NCI-H187 treated with DMSO at 0.1 percent for 48 hours (cell line): ENCODE results near the gene ARHGAP22.

Source experiments
- DNase-seq: peaks from one replicate; lab custom pipeline; 2025; lab: John Stamatoyannopoulos, UW

Gene ARHGAP22

DNA sequence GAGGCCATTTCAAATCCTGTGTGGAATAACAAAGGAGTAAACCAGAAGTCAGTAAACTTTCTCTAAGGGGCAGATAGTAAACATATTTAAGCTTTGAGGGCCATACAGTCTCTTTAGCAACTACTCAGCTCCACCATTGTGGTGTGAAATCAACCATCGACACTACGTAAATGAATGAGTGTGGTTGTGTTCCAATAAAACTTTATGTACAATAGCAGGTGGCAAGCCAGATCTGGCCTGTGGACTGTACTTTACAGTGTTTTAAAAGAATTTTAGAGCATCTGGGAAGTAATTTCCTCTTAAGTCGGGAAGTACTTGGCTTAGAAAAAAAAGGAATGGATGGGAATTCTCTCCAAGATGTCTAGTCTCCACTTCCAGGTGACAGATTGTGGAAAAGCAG, 71.3 kb downstream of the ARHGAP22 start:
- DNase-seq: no peak

- DNase-seq: no peak
These were observed 73.4 kb downstream of the ARHGAP22 start for GRCh38 chr10:48531486-48531885.

DNA sequence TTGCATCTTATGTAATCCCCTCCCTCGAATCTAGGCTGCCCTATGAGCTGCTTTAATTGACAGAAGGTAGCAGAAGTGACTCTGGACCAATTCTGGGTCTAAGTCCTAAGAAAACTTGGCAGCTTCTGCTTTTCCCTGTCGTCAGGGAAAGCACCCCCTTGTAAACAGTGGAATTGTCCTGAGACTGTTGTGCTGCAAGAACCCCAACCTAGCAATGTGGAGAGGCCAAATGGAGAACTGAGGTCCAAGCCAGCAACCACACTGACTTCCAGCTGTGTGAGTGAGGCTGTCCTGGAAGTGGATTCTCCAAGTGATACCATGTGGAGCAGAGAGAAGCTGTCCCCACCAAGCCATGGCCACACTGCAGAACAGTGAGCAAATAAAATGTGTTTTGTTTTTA, 75.5 kb downstream of the ARHGAP22 start:
- no peak for DNase-seq

DNA sequence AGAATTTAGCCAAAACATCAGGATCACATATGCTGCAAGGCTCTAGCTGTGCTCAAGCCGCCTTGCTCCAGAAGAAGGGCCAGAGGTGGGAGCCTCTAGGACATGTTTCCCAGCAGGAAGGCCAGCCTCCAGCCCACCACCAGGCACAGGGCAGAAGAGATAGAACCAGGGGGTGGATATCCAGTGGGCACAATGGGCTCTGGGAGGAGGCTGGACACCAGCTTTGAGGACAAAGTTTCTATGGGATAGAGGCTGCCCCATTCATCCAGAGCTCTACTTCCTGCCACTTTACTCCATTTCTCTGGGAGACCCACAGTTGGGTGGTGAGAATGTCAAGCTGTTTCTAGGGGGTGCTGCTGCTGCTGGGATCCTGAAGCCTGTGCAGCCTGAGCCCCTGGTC, 77.1 kb downstream of the ARHGAP22 start:
- no peak for DNase-seq

DNA sequence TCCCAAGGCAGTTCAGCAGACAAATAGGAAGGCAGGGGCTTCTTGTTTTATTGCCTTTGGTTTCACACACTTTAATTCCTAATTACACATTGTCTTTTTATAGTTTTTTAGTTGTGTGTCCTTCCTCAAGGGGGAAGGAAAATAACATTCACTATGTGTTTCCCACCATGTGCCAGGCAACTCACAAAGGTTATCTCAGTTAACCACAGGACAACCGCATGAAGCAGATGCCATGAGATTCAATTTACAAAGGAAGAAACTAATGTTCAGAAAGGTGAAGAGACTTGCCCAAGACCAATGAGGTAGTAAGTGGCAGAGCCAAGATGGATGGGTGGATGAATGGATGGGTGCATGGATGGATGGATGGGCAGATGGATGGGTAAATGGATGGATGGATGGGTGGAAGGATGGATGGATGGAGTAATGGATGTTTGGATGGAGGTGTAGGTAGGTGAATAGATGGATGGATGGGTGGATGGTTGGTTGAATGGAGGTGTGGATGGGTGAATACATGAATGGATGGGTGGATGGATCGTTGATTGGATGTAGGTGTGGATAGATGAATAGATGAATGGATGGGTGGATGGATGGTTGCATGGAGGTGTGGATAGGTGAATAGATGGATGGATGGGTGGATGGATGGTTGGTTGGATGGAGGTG, 77.9 kb downstream of the ARHGAP22 start:
- DNase-seq: no peak

DNA sequence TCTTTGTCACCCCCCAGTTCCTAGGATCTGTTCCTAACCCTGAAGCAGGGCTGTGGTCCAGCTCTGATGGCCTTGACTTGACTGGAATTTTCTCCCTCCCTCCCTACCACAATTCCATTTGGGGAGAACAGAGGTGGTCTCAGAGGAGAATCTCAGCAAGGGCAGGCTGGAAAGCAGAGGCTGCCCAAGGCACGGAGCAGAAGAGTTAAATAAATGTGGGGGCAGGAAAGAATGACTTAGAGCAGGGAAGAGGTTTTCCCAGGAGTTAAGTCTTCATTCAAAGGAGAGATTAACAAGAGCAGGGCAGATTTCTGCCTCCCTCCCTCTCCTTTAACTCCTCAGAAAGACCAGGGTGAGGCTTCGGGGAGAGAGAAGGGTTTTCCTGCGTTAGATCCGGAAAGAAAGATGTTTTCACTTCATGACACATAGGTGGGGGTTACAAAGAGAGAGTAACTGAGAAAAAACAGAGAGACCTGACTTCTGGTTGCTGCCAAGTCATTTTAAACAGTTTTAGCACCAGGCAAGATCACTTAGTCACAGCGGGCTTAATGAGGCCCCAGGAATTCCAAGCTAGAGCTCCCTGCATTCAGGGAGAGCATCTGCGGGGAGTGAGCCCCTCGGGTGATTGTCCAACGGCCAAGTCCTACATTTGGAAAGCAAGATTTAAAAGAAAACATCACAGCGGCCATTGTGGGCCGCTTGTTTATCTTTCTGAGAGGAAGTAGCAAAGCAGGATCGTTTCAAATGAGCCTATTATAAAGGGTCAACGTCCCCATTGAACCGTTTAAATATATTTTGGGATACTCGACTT, 78.7 kb downstream of the ARHGAP22 start:
- DNase-seq: no peak

GRCh38 chr10:48525113-48525512, 79.8 kb downstream of the ARHGAP22 start:
- no peak for DNase-seq

DNA sequence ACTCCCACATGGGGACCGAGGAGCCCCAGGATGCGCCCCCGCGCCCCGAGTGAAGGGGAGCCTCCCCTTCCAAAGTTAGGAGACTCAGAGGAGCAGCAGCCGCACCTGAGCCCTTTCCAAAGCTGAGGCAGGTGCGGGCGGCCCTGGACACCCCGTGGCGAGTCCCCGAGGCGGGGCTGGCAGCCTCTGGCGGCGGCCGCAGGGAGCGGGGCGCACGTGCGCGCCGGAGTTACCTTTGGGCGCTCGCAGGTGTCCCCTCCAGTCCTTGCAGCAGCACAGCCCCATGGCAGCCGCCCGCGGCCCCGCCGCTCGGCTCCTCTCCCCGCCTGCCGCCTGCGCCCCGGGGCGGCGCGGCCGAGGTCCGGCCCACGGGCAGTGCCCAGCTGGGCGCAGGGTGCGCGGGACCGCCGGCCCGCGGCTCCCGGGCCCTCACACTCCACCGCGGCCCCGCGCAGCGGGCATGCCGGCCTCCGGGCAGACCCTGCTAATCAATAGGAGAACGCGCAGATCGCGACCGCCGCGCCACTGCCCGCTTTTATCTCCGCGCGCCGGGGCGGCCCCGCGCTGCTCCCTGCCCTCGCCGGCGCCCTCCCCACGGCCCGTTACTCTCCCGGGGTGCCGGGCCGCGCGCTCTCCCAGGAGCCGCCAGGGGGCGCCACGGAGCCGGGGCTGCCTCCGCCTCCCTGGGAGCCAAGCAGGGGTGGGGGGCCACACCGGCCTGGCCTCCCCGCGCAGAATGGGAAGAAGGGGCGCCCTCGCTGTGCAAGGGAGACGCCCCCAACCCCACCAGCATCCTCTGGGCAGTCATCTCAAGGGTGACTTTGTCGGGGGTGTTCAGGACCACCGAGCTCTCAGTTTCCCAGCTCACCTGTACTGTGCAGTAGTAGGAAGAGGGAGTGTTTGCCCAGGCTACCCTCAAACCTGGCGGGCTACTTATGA, 80.8 kb downstream of the ARHGAP22 start:
- DNase-seq: no peak

DNA sequence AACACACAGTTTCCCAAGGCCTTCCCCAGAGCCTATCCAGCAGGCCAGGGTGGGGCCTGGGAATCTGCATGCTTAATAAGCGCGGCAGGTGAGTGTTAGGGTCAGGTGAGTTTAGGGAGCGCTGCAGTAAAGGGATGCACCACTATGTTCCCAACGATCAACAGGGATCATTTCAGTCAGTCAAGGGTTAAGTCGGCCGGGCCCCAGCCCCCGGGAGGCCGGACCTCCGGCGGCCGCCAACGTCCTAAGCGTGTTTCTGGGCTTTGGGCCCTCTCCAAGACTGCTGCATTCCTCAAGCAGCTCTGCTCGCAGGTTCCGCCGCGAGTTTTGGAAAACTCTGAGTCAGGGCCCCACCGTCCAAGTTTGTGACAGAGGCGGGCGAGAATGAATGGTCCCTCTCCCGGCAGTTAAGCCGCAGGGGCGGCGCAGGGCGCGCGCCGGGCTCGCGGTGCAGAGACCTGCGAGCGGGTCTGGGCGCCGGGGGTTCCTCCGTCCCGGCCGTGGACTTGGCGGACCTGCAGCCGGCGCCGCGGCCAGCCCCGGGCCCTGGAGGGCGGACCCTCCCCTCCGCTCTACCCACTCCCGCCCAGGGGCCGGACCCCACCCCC, 81.6 kb downstream of the ARHGAP22 start:
- DNase-seq: no peak

GRCh38 chr10:48522011-48522765, 82.7 kb downstream of the ARHGAP22 start:
- DNase-seq: no peak

GRCh38 chr10:48520594-48520993, 84.3 kb downstream of the ARHGAP22 start:
- DNase-seq: no peak

DNA sequence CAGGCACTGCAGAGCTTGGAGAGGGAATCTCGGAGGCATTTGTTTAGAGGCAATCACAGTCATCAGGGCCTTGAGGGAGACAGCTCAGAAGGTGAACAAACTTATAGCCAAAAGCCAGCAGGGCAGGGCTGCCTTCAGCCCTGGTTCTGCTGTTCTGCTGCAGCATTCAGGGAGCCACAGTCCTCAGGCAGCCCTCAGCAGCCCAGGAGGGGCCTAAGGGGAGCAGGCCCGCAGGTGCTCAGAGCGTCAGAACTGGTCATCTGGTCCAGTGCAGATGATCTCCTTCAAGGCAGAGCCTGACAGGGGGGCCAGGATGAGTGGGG, 84.7 kb downstream of the ARHGAP22 start:
- DNase-seq: no peak

DNA sequence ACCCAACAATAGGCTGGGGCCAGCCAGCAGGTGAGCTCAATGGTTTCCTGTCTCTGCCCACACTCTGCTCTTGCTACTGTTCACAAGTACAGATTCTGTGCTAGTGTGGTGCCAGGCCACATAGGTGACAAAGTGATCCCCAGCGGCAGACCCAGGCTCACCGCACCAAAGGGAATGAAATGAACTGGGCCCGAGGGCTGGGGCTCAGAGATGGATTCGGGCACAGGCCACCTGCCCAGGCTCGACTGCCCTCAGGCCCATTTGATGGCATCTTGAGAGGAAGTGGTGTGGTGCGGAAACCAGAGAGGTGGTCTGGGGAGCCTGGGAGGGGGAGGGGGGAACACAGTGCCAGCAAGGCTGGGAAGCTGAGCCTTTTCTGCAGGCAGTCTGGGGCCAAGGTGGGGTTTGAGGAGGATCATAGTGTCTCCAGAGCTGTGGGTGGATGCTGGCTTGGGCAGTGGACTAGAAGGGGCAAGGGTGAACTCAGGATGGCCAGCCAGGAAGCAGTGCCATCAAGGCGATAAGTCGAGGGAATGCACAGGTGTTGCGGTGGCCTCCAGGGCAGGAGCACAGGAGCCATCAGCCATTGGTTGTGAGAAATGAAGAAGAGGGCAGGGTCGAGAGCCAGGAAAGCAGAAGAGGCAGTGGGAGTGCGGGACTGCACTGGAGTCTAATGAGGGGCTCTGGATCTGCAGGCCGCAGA, 85.2 kb downstream of the ARHGAP22 start:
- DNase-seq: no peak

- no peak for DNase-seq
These were observed 85.9 kb downstream of the ARHGAP22 start for GRCh38 chr10:48518986-48519385.

DNA sequence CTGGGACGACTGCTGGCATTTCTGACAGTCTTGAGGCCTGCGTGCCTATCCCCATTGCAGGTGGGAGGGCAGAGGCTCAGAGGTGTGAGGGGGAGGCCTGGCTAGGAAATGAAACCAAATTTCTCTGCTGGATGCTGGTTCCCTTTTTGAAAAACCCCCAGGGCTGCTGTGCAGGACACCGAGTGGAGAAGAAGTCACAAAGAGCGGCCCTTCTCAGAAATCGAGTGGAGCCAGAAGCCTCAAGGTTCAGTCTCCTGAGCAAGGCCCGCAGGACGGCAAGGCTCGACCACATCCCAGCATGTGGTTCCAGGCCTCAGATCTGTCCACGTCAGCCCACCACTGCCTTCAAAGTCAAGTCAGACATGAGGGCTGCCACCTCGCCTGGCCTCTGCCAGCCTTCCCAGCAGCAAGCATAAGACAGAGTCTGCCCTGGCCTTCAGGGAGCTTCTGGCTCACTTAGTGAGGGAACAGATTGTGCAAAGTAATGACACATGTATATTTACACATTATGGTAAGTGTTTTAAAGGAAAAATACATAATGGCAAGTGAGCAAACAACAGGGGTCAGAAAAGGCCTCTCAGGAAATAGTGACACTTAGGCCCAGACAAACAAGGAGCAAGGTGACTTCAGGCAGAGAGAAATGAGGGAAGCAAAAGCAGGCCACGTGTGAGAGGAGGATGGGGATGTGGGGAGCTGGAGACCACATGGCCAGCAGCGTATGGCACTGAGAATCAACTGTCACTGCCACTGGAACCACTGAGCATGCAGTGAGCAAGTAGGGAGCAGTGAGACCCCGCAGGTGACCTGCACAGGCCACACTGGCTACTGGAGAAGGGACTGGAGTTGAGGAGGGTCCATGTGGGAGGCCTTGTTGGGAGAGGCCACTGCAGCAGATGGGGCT, 86.7 kb downstream of the ARHGAP22 start:
- no peak for DNase-seq

DNA sequence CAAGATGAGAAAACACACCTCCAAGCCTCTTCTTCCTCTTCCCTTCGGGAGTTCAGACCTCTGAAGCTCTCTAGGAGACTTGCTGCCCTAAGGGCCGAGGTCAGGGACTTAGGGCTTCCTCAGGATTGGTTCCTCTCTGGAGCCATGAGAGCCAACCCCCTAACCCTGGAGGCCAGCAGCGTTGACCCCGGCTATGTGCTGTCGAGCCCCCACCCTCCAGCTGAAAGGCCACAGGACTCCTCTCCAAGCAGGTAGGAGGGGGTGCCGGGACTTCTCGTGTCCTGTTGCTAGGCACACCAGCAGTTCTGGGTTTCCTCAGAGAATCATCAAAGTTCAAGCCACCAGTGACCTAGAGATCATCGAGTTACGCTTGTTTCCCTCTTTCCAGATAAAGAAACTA, 87.4 kb downstream of the ARHGAP22 start:
- DNase-seq: no peak

DNA sequence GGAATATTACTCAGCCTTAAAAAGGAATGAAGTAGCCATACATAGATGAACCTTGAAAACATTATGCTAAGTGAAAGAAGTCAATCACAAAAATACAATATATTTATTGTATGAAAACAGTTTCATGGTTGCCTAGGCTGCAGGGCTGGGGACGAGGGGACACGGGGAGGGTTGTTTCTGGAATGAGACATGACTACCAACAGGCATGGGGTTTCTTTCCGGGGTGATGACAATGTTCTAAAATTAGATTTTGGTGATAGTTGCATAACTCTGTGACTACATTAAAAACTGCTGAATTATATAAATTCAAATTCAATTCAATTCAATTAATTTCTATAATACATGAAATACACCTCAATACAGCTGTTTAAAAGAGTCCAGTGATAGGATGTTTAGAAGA, 88.0 kb downstream of the ARHGAP22 start:
- no peak for DNase-seq

GRCh38 chr10:48514916-48515315, 90.0 kb downstream of the ARHGAP22 start:
- no peak for DNase-seq

- DNase-seq: no peak
These were observed 90.6 kb downstream of the ARHGAP22 start for GRCh38 chr10:48514255-48514654.

GRCh38 chr10:48512861-48513260, 92.0 kb downstream of the ARHGAP22 start:
- DNase-seq: no peak
